HL-60/S4 (cell line): ENCODE measurements around the gene SNCAIP.
"Not testable (repeated sequence)": the region's sequence is repeated elsewhere in the genome, so short reads cannot be mapped to it uniquely, and the experiment has no call there.

ENCODE experiments used
- in situ Hi-C: fragments of 300-500 bp; cut with MboI; formaldehyde crosslinking; loops from 2 replicates; pipeline ENCODE4 v1.14.3; 2022; ENCODE audit warnings: low sequenced_read_pairs

Gene SNCAIP

DNA sequence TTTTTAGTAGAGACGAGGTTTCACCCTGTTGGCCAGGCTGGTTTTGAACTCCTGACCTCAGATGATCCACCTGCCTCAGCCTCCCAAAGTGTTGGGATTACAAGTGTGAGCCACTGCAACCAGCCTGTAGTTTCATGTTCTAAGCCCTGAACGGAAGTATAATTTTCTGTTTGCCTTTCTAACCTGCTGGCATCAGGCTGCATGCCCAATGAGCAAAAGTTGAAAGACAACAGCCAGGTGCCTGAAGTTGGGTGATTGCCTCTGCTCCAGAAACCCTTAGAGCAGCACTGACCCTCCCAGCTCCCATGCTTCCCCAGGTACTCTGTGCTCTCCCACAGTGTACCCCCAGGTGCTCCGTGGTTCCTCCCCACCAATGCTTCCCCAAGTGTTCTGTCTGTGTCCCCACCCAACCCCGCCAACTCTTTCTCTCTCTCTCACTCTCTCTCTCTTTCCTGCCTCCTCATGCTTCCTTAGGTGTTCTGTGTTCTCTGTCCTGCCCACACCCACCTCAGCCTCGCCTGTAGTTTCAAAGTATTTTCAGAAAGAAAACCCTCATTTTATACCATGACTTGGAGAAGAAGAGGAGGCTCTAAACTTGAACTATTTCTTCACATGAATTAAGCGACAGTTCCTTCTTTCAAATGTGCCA, 145.3 kb downstream of the SNCAIP start:
- in situ Hi-C loops, result no loop called here

DNA sequence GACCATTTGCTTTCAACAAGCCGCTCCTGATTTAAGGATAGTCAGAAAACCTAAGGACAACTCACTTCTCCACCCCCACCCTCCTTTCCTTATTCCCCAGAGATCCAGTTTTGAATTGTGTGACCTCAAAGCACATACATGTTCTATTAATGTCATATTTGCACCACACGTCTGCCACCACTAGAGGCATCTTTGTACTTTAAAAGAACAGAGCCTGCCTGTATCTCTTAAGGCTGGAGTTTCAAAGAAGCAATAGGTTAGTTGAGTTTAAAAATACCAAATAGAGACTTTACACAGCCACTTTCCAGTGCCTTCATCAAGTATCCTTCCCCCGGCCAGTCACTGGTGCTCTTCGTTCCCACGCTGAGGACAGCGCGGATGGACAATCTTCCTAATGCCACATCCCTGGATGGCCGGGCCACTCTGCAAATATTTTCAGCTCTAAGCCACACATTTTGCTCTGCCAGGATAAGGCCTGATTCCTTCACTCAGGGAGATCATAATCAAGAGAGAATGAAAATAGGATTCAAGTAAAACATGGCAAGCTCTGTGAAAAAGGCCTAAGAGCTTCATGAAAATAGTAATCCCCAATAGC, 146.3 kb downstream of the SNCAIP start:
- in situ Hi-C loops, result no loop called here

DNA sequence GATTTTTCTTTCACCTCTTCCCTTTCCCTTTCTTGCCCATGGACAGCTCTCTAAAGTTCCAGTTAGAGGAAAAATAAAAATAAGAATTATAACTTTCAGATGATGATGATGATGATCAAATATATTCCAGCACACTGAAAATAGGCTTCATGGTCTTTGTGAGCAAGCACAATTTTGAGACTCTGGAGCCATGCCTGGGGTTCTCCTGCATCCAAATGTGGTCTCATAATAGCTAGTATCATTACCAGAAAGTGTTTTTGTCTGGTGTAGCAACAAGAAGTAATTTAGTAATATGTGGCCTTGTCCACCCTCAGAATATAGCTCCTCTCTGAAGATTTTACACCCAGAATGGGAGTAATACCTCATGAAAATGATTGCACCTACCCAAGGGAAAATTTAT, 150.4 kb downstream of the SNCAIP start:
- in situ Hi-C loops, result no loop called here

DNA sequence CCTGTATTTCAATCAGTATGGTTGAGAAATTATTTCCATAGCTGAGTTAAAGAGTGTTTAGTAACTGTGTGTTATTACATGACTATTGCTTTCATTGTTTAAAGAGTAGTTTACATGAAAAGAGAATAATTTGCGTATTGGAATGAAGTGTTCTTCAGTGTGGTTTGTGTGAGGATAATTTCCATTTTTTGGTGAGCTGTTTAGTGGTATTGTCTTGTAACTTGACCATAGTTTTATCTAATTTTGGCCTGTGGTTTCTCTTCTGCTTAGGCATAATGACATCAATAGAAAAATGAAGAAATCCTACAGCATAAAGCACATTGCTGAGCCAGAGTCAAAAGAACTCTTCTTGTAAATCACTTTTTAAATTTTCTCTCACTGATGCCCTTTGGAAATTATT, 151.2 kb downstream of the SNCAIP start:
- in situ Hi-C loops, result no loop called here

DNA sequence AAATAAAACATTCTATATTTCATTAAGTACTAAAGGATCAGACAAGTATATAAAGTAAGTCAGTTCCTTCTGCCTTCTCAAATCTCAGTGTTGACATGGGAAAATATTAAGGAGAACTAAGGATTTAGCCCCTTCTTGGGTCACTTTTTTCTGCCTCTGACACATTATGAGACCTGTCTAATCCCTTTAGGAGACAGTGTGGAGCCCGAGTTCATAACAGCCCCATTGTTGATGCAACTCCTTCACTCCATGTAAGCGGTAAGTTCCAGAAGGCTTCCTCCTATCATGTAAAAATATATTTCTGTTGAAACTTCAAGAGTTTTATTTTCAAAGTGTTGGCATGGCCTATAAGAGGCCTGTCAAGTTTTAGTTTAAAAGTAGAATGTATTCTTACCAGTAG, 152.2 kb downstream of the SNCAIP start:
- in situ Hi-C loops, result no loop called here

DNA sequence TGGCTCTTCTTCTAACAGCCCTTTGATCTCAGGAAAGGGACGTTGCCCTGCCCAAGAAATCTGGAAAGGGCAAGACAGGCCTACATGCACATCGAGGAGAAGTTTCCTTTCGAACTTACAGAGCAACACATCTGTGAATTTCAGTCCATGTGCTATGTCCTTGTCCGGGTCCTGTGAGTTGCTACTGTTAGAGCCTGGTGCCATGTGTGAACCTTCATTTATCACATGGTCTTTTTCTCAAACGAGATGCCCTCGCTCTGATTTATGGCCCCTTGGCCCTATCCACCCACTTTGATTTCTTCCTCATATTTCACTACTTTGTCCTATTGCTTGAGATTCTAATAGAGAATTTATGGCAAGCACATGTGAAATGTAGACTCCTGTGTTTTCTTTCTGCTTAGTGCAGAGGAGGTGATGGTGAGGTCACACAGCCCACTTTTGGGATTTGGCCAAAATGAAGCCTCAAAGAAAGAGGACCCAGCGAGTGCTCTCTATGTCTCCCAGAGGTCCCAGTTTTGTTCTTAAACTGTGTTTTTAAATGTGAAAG, 153.1 kb downstream of the SNCAIP start:
- in situ Hi-C loops, result no loop called here

DNA sequence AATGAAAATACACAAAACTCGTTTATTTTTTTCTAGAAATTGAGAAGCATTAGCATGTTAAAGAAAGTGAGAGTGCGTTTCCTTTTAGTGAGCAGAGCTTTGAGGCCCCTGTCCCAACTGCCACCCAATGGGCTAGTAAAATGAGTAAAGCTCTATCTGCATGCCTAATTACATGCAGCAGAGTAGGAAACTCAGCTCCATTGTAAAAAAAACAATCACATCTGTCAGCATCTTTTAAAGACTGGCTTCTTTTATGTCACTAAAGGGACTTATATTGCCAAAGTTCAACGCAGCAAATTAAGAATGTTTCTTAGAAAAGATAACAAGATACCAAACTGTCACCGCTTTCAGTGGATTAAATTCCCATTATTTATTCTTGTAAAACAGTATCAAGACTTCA, 154.0 kb downstream of the SNCAIP start:
- in situ Hi-C loops, result no loop called here

DNA sequence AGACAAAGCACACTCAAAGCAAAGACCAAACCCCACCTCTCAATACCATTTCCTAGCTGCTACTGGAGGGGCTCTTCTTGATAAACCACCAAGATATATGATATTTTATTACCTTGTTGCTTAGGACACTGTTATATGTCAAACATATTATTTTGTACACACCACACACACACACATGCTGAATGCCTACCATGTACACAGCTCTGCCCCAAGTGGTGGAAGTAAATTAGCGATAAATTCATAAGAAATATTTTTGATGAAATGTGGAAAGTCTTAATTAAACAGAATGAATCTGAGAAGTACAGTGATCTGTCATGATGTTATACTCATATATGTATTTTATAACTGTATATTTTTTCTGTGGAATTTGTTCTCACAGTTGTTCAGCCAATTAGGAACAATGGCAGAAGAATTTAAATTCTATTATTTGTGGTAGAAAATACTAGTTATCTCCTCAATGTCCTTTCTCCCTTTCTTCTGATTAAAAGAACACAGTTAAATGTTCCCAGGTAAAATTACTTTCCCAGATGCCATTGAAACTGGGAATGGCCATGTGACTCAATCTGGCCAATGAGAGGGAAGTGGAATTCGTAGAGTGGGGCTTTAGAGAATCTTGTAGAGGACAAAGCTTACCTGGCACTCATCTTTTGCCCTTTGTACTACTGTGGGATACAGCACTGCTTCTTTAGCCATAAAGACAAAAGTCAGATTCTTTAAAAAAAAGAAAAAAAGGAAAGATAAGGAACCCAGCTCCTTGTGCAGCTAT, 156.5 kb downstream of the SNCAIP start:
- in situ Hi-C loops, result no loop called here

DNA sequence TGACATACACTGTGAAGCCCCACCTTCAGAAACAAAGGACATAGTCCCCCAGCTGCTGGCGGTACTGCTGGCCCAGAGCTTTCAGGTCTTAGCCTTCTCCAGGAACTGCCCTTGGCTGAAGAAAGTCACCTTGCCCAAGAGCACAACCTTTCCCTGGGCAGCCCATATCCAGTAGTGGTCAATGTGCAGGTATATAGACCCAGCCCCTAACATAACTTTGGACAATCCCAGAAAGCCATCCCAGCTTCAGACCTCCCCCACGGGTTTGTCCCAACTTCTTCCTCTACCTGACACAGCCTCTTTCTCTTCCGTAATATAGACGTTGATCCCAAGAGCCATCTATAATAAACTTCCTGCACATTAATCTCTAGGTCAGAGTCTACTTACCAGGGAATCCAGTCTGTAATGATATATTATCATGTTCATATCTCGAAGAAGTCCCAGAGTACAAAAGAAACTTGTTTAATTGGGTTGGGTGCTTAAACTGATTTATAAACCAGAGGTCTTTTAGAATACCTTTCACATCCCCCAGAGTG, 157.4 kb downstream of the SNCAIP start:
- in situ Hi-C loops, result no loop called here

DNA sequence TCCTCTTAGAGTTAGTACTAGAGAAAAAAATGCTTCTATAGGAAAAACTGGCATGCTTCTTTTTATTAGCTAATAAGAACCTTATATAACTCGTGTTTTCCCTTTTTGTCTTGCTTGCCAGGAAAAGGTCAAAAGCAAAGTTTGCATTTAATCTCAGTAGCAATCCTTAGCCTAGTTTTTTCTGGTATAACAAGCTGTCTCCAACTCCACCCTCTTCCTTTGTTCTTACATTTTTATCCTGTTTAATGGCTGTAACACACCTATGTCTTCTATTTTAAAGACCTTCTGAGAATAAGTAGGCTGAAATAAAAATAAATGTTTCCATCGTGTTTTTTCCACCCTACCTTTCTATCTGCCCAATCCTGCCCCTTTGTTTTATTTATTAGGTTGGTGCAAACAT, 158.3 kb downstream of the SNCAIP start:
- in situ Hi-C loops, result no loop called here

DNA sequence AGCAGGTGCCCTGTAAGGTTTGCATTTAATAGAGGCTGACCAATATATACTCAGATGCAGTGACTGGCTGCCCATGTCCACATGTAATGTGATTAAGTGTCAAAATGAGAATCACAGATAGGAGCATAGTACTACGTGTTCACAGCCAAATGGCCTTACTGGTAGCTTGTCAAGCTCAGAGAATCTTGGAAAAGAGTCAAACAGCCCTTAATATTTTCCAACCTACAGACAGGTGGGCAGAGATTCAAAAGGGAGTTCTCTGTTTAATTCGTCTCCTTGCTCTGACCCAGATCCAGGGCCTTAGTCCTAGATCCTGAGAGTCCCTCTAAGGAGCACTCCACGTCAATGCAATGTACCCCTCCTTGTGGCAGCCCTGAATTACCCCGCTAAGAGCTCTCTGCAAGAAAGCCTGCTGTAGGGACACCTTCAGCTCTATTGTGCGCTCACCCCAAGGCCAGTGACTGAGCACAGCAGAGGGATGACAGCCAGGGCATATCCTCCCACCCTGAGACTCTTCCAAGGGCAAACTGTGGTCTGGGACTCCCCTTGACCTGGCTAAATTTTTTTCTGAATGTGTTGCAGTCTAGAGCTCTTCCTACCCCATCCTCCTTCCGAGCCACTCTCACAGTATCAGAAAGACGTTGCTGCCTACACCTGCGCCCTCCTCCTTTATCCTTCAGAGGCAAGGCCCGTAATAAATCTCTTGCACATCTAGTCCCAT, 159.2 kb downstream of the SNCAIP start:
- in situ Hi-C loops, result no loop called here

DNA sequence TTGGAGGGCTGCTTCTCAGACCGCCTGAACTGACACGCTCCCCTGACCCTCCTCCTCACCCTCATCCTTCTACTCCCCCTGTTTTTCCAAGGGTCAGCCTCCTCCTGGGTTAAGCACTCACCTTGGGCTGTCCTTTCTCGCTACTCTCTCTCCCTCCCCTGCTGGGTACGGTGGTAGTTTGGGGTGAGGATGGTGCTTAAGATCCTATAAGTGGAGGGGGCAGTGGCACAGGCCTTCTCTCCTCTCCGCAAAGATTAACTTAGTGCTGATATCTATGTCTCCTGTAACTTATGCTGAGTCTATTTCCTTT, 159.7 kb downstream of the SNCAIP start:
- in situ Hi-C loops, result no loop called here

DNA sequence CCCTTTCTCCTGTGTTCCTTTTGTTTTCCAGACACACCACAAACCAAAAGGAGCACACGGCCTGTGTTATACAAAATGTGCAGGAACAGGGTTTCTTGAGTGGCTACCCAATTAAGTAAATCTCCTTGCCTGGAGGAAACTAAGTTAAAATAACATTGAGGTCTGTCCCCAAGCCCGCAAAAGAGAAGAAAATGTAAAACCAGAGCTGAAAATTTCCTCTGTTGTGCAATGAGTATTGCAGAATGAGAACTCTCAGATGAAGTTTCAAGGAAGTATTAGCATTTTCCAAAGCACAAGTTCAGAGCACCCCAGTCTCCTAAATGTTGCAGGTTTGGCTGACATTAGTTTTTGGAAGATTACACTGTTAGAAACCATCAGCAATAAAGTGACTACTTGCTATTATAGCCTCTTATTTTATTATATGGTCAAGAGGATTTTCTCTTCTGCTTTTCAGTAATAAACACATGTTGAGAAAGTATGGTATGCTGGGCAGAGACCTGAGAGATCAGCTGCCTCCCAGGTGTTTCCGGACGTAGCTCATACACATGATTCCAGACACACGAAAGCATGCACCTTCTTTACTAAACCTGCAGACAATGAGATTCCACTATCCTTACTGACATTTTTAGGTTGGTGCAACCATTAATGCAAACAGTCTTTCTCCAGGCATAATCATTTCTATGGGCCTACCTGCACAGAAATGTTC, 161.3 kb downstream of the SNCAIP start:
- in situ Hi-C loops, result no loop called here

DNA sequence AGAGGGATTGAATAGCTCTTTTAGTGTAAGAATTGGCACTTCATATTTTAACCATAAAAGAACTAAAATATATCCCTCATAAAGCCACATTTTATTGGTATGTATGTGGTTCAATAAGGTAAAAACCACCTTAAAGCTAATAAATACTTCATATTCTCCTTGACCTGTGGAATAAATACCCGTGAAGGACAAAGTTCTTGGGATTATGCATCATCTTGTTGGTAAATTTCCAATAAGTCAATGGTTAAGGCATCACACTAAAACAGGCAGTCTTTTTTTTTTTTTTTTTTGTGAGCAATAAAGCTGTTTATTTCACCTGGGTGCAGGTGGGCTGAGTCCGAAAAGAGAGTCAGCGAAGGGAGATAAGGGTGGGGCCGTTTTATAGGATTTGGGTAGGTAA, 161.9 kb downstream of the SNCAIP start:
- in situ Hi-C loops, result no loop called here

DNA sequence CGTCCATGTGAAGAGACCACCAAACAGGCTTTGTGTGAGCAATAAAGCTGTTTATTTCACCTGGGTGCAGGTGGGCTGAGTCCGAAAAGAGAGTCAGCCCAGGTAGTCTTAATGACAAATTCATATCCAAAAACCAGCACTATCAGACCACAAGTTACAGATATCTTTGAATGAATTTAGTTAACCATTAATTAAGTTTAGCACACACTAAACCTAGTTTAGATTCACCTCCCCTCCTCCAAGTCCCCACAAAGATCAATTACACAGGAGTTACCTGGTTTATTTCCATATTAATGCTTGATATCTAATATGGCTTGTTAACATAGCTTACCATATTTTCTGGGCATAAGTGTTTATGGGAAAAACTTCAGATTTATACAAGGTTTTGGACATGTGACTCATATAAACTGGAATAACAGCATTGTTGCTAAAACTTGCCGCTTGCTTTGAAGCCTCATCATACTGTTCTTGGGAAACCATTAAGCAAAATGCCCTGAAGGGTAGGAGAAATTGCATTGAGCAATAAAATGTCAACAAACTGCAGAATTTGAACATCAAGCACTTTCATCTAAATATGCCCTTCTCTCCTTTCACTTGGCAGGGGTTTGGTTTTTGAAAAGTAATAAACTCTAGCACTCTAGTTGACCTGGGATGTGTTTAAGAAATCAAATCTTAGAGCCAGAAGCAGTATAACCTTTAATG, 166.9 kb downstream of the SNCAIP start:
- in situ Hi-C loops, result no loop called here

DNA sequence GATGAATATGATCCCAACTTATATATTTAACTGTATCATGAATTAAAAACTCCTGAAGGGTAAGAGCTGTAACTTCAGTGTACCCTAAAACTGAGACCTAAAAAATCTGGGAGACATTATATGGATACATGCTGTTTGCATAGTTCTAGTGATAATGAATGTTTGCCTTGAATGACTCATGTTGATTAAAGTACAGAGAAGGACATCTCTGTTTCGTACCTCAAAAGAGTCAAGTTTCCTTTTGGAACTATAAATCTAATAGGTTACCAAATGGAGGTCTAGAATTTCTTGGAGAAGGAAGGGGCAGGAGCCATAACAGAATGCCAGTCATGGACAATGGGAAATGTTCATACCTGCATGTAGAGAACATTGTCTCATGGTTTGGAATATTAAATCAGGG, 168.1 kb downstream of the SNCAIP start:
- in situ Hi-C loops, result no loop called here

DNA sequence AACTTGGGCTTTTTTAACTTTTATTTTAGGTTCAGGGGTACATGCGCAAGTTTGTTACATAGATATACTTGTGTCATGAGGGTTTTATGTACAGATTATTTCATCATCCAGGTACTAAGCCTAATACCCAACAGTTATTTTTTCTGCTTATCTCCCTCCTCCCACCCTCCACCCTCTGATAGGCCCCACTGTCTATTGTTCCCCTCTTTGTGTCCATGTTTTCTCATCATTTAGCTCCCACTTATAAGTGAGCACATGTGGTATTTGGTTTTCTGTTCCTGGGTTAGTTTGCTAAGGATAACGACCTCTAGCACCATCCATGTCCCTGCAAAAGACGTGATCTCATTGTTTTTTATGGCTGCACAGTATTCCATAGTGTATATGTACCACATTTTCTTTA, 172.1 kb downstream of the SNCAIP start:
- in situ Hi-C loops, result no loop called here

DNA sequence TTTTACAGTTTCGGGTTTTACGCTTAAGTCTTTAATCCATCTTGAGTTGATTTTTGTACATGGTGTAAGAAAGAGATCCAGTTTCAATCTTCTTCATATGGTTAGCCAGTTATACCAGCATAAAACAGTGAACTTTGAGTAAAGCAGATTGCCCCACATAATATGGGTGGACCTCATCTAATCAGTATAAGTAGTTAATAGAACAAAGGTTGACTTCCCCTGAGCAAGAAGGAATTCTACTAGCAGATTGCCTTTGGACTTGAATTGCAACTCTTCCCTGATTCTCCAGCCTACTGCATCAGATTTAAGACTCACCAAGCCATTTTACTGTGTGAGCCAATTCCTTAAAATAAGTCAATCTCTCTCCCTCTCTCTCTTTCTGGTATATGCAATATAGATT, 173.2 kb downstream of the SNCAIP start:
- in situ Hi-C loops, result no loop called here

DNA sequence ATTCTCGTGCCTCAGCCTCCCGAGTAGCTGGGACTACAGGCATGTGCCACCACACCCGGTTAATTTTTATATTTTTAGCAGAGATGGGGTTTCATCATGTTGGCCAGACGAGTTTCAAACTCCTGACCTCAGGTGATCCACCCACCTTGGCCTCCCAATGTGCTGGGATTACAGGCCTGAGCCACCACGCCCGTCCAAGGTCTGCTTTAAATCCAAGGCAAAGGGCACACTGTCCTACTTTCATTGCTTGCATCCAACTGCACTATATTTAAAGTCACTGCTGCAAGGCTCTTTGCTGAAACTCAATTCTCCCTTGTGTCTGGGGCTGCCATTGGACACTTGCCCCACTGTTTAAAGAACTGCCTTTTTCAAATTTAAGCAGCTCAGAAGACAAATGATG, 174.6 kb downstream of the SNCAIP start:
- in situ Hi-C loops, result not testable (repeated sequence)

DNA sequence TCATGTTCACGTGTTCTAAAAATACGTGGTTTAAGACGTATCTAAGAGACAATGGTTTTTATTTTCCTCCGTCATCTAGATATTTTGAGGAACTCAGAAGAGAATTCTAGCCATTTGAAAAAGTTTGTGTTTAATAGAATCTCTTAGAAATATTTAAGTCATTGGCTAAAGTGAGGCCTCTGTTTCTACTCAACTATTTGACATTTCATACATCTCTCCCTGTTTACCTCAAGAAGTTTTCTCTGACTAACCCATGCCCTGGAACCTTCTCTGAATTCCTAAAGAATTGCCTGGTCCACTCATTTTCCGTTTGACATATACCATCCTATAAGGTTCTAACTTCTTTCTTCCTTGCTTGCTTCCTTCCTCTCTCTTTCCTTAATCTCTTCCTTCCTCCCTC, 178.7 kb downstream of the SNCAIP start:
- in situ Hi-C loops, result no loop called here
